Trophoblast cell (in vitro differentiated cells and primary cell): ENCODE measurements around the gene LHPP.

Experiments
- DNase-seq, 2 donors: peaks; one replicate each; pipeline ENCODE4 v3.0.0-alpha.2; 2016
- H2AFZ ChIP-seq: 2 replicates; pipeline ENCODE4 v1.6.1; 2013; ENCODE audit warnings: low read length, moderate library complexity, mild to moderate bottlenecking; ENCODE audit not compliant: insufficient read depth, poor library complexity
- H2AK5ac ChIP-seq: 2 replicates; pipeline ENCODE4 v1.6.1; 2013; ENCODE audit warnings: mild to moderate bottlenecking, low read length
- H2BK120ac ChIP-seq: 2 replicates; pipeline ENCODE4 v1.6.1; 2013; ENCODE audit warnings: low read length, mild to moderate bottlenecking, moderate library complexity; ENCODE audit not compliant: insufficient read depth, poor library complexity
- H2BK12ac ChIP-seq: 2 replicates; pipeline ENCODE4 v1.6.1; 2013; ENCODE audit warnings: mild to moderate bottlenecking, low read length, moderate library complexity
- H2BK5ac ChIP-seq: 2 replicates; pipeline ENCODE4 v1.6.1; 2013; ENCODE audit warnings: low read length, low read depth, moderate library complexity, mild to moderate bottlenecking; ENCODE audit not compliant: poor library complexity
- H3K14ac ChIP-seq: 2 replicates; pipeline ENCODE4 v1.6.1; 2013; ENCODE audit warnings: mild to moderate bottlenecking, low read length
- H3K18ac ChIP-seq: 2 replicates; pipeline ENCODE4 v1.6.1; 2013; ENCODE audit warnings: mild to moderate bottlenecking, low read length
- H3K23ac ChIP-seq: 2 replicates; pipeline ENCODE4 v1.6.1; 2013; ENCODE audit warnings: low read length
- H3K27ac ChIP-seq: 2 replicates; pipeline ENCODE4 v1.5.1; 2013; ENCODE audit warnings: low read depth, mild to moderate bottlenecking, inconsistent platforms, low read length, moderate library complexity
- H3K27me3 ChIP-seq: 2 replicates; pipeline ENCODE4 v1.6.1; 2013; ENCODE audit warnings: inconsistent platforms, mild to moderate bottlenecking, low read length, moderate library complexity; ENCODE audit not compliant: insufficient read depth
- H3K36me3 ChIP-seq, 2 experiments: 1 replicate in 1 of 2; 2 replicates in 1 of 2; pipeline ENCODE4 v1.6.1; 2013; ENCODE audit warnings: low read length in 2 of 2, mild to moderate bottlenecking in 2 of 2, moderate library complexity in 1 of 2; ENCODE audit not compliant: insufficient read depth in 2 of 2, control insufficient read depth in 1 of 2
- H3K4ac ChIP-seq: 2 replicates; pipeline ENCODE4 v1.6.1; 2013; ENCODE audit warnings: low read depth, mild to moderate bottlenecking, low read length, moderate library complexity
- H3K4me1 ChIP-seq, 2 experiments: 1 replicate in 1 of 2; 2 replicates in 1 of 2; pipeline ENCODE4 v1.6.1; 2013; ENCODE audit warnings: low read length in 2 of 2, mild to moderate bottlenecking in 2 of 2, moderate library complexity in 1 of 2; ENCODE audit not compliant: insufficient read depth in 2 of 2, control insufficient read depth in 1 of 2
- H3K4me2 ChIP-seq: 2 replicates; pipeline ENCODE4 v1.6.1; 2013; ENCODE audit warnings: inconsistent platforms, mild to moderate bottlenecking, low read length, moderate library complexity
- H3K4me3 ChIP-seq: 2 replicates; pipeline ENCODE4 v1.5.1; 2013; ENCODE audit warnings: mild to moderate bottlenecking, low read depth, low read length, inconsistent platforms
- H3K79me1 ChIP-seq: one replicate; pipeline ENCODE4 v1.6.1; 2013; ENCODE audit warnings: low read length
- H3K79me2 ChIP-seq: 2 replicates; pipeline ENCODE4 v1.6.1; 2013; ENCODE audit warnings: low read length, mild to moderate bottlenecking; ENCODE audit not compliant: control insufficient read depth, insufficient read depth, poor library complexity
- H3K9ac ChIP-seq: 2 replicates; pipeline ENCODE4 v1.6.1; 2013; ENCODE audit warnings: mild to moderate bottlenecking, low read length
- H3K9me3 ChIP-seq: 2 replicates; pipeline ENCODE4 v1.6.1; 2013; ENCODE audit warnings: low read depth, mild to moderate bottlenecking, control low read depth, inconsistent platforms, low read length; ENCODE audit not compliant: insufficient read depth
- H4K12ac ChIP-seq: 2 replicates; pipeline ENCODE4 v1.6.1; 2013; ENCODE audit warnings: low read depth, mild to moderate bottlenecking, low read length, moderate library complexity
- H4K8ac ChIP-seq: 2 replicates; pipeline ENCODE4 v1.6.1; 2013; ENCODE audit warnings: low read depth, mild to moderate bottlenecking, low read length, moderate library complexity
- H4K91ac ChIP-seq: one replicate; pipeline ENCODE4 v1.6.1; 2013; ENCODE audit warnings: low read depth, mild to moderate bottlenecking, low read length, moderate library complexity
- WGBS: extraction: QIAGEN DNeasy Blood & Tissue Kit; methylation state at CpG from one replicate; pipeline ENCODE4 v1.1.7; 2013; ENCODE audit warnings: missing lambda C conversion rate; ENCODE audit not compliant: insufficient read length, insufficient coverage; ENCODE audit errors: extremely low coverage; 5-methylcytosine and 5-hydroxymethylcytosine counted together

The LHPP gene

DNA sequence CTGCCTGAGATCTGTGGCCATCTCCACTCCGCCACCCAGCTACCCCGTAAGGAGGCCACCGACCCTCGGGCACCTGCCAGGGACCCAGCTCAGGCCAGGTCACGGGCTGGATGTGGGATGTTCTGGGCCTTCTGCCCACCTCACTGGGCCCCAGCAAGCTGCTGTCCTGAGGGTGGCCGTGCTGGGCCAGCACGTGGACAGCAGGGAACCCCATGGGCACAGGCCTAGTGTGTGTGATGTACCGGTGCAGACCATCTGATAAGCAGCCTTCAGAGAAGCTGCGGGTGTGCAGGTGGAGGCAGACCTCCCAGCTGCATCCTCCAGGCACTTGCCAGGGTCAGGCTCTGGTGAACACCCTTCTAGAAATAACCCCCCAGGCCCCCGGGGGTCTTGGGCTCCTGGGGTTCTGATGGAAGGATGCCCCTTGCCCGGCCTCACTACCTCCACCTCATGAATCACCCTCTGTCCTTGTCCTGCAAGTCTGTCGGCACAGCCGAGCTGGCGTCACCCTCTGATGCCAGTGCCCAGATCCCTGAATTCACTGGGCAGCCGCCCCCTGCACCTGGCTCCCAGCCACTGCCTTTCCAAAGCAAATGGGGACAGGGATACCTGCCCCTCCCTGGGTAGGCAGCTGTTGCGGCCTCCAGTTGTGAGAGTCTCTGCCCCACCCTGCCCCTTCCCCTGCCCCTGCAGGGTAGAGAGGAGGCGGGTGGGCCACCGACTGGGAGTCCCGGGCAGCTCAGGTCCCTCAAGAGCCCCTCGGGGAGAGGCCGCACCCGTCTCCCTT lies 142.8 kb downstream of the LHPP start:
- Histone ChIP-seq H3K27ac (no peak overlapping the region), H3K9ac (no peak overlapping the region), H3K4ac (no peak overlapping the region), H3K36me3 (no peaks in the 10 kb centered on the region), H2BK120ac (no peak overlapping the region), H3K14ac (no peak overlapping the region), H2BK12ac (no peak overlapping the region), H3K27me3 (no peaks in the 10 kb centered on the region), H4K8ac (no peak overlapping the region), H3K23ac (no peak overlapping the region), H4K91ac (no peak overlapping the region), H2BK5ac (no peak overlapping the region), H3K4me2 (no peak overlapping the region), H3K9me3 (peaks cover 2% of the 10 kb centered on the region), H4K12ac (no peak overlapping the region), H2AFZ (no peak overlapping the region), H3K79me1 (no peaks in the 10 kb centered on the region), H3K4me1 (no peaks in the 10 kb centered on the region), H3K18ac (no peak overlapping the region), H2AK5ac (no peak overlapping the region), H3K79me2 (no peaks in the 10 kb centered on the region), H3K4me3 (no peak overlapping the region)
- no peak for DNase-seq
- WGBS: no CpG with 5 or more reads among the region's 22 CpGs

DNA sequence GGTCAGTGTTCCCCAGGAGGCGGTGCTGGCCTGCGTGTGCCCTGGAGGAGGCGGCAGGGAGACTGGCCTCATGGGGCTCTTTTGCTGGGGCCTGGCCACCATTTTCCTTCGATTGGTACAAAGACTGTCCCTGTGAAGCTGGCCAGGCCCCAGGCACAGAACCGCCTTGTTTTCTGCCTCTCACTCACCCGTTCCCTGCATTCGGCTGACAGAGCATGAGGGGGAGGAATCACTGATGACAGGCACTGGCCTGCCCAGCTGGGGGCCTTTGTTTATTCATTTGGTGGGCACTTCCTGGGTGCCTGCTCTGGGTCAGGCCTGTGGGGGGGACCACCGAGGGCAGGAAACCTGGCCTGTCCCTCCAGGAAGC lies 143.4 kb downstream of the LHPP start:
- Histone ChIP-seq H3K4me3 (no peak overlapping the region), H4K8ac (no peak overlapping the region), H4K91ac (no peak overlapping the region)

DNA sequence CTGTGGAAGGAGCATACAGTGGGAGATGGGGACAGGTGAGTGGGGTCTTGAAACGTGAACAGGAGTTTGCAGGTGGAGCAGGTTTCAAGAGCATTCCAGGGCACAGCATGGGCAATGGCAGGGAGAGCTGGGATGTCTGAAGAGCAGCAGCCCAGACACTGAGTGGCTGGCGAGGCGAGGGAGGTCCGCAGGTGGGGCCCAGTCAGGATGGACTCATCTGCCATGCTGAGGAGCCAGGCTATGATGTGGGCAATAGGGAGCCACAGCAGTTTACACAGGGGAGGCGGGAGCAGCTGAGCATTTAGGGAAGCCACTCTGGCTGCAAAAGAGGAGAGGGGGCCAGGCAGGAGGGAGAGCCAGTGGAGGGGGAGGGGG lies 143.8 kb downstream of the LHPP start:
- H3K4ac ChIP-seq: no peak overlapping the region
- no peak overlapping the region for H4K12ac ChIP-seq
- no peak overlapping the region for H3K23ac ChIP-seq
- H4K91ac ChIP-seq: no peak overlapping the region
- H3K9me3 ChIP-seq: peaks cover 3% of the 10 kb centered on the region
- no peaks in the 10 kb centered on the region for H3K4me1 ChIP-seq
- H3K9ac ChIP-seq: no peak overlapping the region
- H3K4me2 ChIP-seq: no peak overlapping the region
- no peak overlapping the region for H3K14ac ChIP-seq
- no peak overlapping the region for H2BK120ac ChIP-seq
- H3K4me3 ChIP-seq: no peak overlapping the region
- H3K18ac ChIP-seq: no peak overlapping the region
- H4K8ac ChIP-seq: no peak overlapping the region
- no peak overlapping the region for H2AFZ ChIP-seq
- H2BK12ac ChIP-seq: no peak overlapping the region
- no peak overlapping the region for H2BK5ac ChIP-seq
- no peaks in the 10 kb centered on the region for H3K79me2 ChIP-seq
- H3K79me1 ChIP-seq: no peaks in the 10 kb centered on the region
- WGBS: no CpG with 5 or more reads among the region's 5 CpGs
- no peaks in the 10 kb centered on the region for H3K36me3 ChIP-seq
- no peak overlapping the region for H2AK5ac ChIP-seq
- H3K27ac ChIP-seq: no peak overlapping the region
- no peak for DNase-seq
- H3K27me3 ChIP-seq: no peaks in the 10 kb centered on the region

More for the DNA sequence above, 143.4 kb downstream of the LHPP start:
- Histone ChIP-seq H2BK120ac (no peak overlapping the region), H2BK12ac (no peak overlapping the region), H3K14ac (no peak overlapping the region), H3K79me1 (no peaks in the 10 kb centered on the region), H3K4me1 (no peaks in the 10 kb centered on the region), H3K9ac (no peak overlapping the region), H3K79me2 (no peaks in the 10 kb centered on the region), H2AK5ac (no peak overlapping the region), H2BK5ac (no peak overlapping the region), H3K27ac (no peak overlapping the region), H3K18ac (no peak overlapping the region), H3K9me3 (peaks cover 3% of the 10 kb centered on the region), H3K36me3 (no peaks in the 10 kb centered on the region), H3K4ac (no peak overlapping the region), H2AFZ (no peak overlapping the region), H3K27me3 (no peaks in the 10 kb centered on the region), H3K23ac (no peak overlapping the region), H4K12ac (no peak overlapping the region), H3K4me2 (no peak overlapping the region)
- no peak for DNase-seq
- WGBS: no CpG with 5 or more reads among the region's 8 CpGs

DNA sequence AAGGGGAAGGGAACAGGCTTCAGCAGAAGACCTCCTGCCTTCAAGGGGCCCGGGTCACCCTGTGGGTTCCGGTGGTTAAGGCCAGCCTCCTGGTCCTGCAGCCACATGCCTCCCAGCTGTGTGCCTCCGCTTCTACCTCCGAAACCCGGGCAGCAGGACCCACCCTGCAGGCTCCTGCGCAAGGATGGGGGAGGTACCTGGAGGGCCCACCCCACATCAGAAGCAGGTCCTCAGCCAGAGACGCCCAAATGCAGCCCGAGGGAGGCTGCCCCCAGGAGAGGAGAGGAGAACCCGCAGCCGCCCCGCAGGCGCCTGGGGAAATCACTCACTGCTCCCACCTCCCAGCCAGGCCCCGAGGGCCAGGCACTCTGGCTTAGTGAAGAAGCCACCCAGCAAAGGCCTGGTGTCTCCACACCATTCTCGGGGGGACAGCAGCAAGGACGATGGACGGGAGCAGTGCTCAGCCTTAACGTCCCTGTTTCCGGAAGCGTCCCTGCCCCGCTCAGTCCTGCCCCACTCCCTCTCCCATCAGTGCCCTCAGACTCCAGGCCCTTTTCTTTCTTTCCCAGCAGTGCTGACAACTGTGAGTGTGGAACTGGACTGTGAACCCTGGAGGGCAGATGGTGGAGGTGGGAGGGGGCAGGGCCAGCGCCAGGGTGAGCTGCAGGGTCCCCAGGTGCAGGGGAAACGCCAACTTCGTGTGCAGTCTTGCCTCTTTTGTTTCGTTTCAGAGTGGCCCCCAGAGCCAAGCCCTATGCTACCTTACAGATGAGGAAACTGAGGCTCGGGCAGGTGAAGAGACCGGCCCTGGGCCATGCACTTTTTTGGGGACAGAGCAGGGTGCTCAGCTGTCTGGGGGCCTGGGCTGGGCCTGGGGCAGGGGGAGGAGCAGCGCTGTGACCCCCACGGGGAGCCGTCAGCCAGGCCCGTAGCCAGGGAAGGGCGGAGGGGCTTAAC lies 144.5 kb downstream of the LHPP start:
- peak; percentile 48 to 65 for DNase-seq
- Histone ChIP-seq H3K18ac (no peak overlapping the region), H4K8ac (no peak overlapping the region), H4K12ac (no peak overlapping the region), H2BK12ac (no peak overlapping the region), H3K4me1 (no peaks in the 10 kb centered on the region), H3K9me3 (peaks cover 1% of the 10 kb centered on the region), H2AK5ac (no peak overlapping the region), H3K79me2 (no peaks in the 10 kb centered on the region), H3K4me3 (no peak overlapping the region), H2AFZ (no peak overlapping the region), H2BK120ac (no peak overlapping the region), H3K27ac (no peak overlapping the region), H4K91ac (no peak overlapping the region), H3K23ac (no peak overlapping the region), H3K36me3 (no peaks in the 10 kb centered on the region), H2BK5ac (no peak overlapping the region), H3K14ac (no peak overlapping the region), H3K27me3 (no peaks in the 10 kb centered on the region), H3K4ac (no peak overlapping the region), H3K4me2 (no peak overlapping the region), H3K9ac (no peak overlapping the region), H3K79me1 (no peaks in the 10 kb centered on the region)
- no CpG with 5 or more reads among the region's 31 CpGs for WGBS
